HepG2 (cell line): Measurements from ENCODE around the gene RAMP3. TPM values are rescaled to one million over a fixed set of nuclear protein-coding genes. Genes with fewer than 3 reads are reported as not detected.

Source experiments
- AFF4 ChIP-seq: sonication (generic); formaldehyde crosslinking; IDR thresholded peaks from 2 replicates; pipeline ENCODE4 v1.4.0; 2020; ENCODE audit warnings: missing genetic modification reagents
- ATF1 ChIP-seq: IDR thresholded peaks from 2 replicates; pipeline ENCODE4 v1.6.1; 2016; ENCODE audit warnings: mild to moderate bottlenecking, control low read depth
- HNRNPL ChIP-seq: fragments of 200-400 bp; formaldehyde crosslinking; IDR thresholded peaks from 2 replicates; pipeline ENCODE4 v1.6.1; 2017; ENCODE audit warnings: mild to moderate bottlenecking, low read depth, low read length
- KLF6 ChIP-seq: IDR thresholded peaks from 2 replicates; pipeline ENCODE4 v1.8.0; 2016; ENCODE audit warnings: missing biosample characterization, missing genetic modification reagents
- MTA3 ChIP-seq: sonication (generic); formaldehyde crosslinking; IDR thresholded peaks from 2 replicates; pipeline ENCODE4 v1.4.0; 2020; ENCODE audit warnings: missing genetic modification reagents
- NR2C2 ChIP-seq: sonication (generic); formaldehyde crosslinking; IDR thresholded peaks from 2 replicates; pipeline ENCODE4 v1.4.0; 2020; ENCODE audit warnings: missing genetic modification reagents, mild to moderate bottlenecking, moderate library complexity, borderline replicate concordance
- SMC3 ChIP-seq: IDR thresholded peaks from 2 replicates; pipeline ENCODE4 v1.6.1; 2011; ENCODE audit warnings: low read length, improper control_type of control experiment
- SOX13 ChIP-seq, 3 experiments: fragments of 450-650 bp in 1 of 3; sonication (generic) in 1 of 3; formaldehyde crosslinking in 1 of 3; IDR thresholded peaks in 2 of 3; conservative IDR thresholded peaks in 1 of 3; 2 replicates each; pipeline versions ENCODE4 v1.5.0 to v1.6.1; 2016 to 2020; ENCODE audit warnings: antibody characterized with exemption in 1 of 3, mild to moderate bottlenecking in 1 of 3, missing compliant biosample characterization in 1 of 3, missing genetic modification reagents in 1 of 3, moderate library complexity in 1 of 3
- ZBTB1 ChIP-seq: sonication (generic); formaldehyde crosslinking; IDR thresholded peaks from 2 replicates; pipeline ENCODE4 v1.4.0; 2020; ENCODE audit warnings: missing genetic modification reagents, borderline replicate concordance
- ZBTB20 ChIP-seq: sonication (generic); formaldehyde crosslinking; IDR thresholded peaks from 2 replicates; pipeline ENCODE4 v1.8.1; 2023; ENCODE audit warnings: missing genetic modification reagents, low read depth, mild to moderate bottlenecking, borderline replicate concordance
- ZFAT ChIP-seq: sonication (generic); formaldehyde crosslinking; conservative IDR thresholded peaks from 2 replicates; pipeline ENCODE4 v1.8.1; 2023; ENCODE audit warnings: missing genetic modification reagents, inconsistent platforms
- ZMAT5 ChIP-seq: sonication (generic); formaldehyde crosslinking; IDR thresholded peaks from 2 replicates; pipeline ENCODE4 v1.5.0; 2020; ENCODE audit warnings: mild to moderate bottlenecking, low read depth, missing genetic modification reagents, borderline replicate concordance
- ZNF460 ChIP-seq: sonication (generic); formaldehyde crosslinking; IDR thresholded peaks from 2 replicates; pipeline ENCODE4 v1.5.1; 2020; ENCODE audit warnings: missing genetic modification reagents, mild to moderate bottlenecking, borderline replicate concordance
- ZNF563 ChIP-seq: sonication (generic); formaldehyde crosslinking; IDR thresholded peaks from 2 replicates; pipeline ENCODE4 v1.8.0; 2022; ENCODE audit warnings: mild to moderate bottlenecking, moderate library complexity, missing genetic modification reagents
- ZNF674 ChIP-seq: sonication (generic); formaldehyde crosslinking; IDR thresholded peaks from 2 replicates; pipeline ENCODE4 v1.5.0; 2020; ENCODE audit warnings: low read depth, mild to moderate bottlenecking, missing genetic modification reagents
- ZNF746 ChIP-seq: sonication (generic); formaldehyde crosslinking; IDR thresholded peaks from 2 replicates; pipeline ENCODE4 v1.8.0; 2022; ENCODE audit warnings: mild to moderate bottlenecking, missing genetic modification reagents
- ZNF747 ChIP-seq: sonication (generic); formaldehyde crosslinking; IDR thresholded peaks from 2 replicates; pipeline ENCODE4 v1.8.1; 2023; ENCODE audit warnings: missing genetic modification reagents, mild to moderate bottlenecking, borderline replicate concordance
- ZNF781 ChIP-seq: sonication (generic); formaldehyde crosslinking; IDR thresholded peaks from 2 replicates; pipeline ENCODE4 v1.5.1; 2020; ENCODE audit warnings: borderline replicate concordance, mild to moderate bottlenecking, missing genetic modification reagents; ENCODE audit errors: not compliant biosample characterization
- polyA plus RNA-seq, 8 experiments: library from polyadenylated mRNA; depleted of rRNA in 3 of 8; stranded (reverse) in 7 of 8; unstranded in 1 of 8; fragments of >200 nt; fragmentation: Illumina TruSeq in 4 of 8; extraction: Trizol in 4 of 8; gene quantifications; 2 replicates each; pipeline versions ENCODE4 v1.2.1 to v1.2.3, GENCODE V29; 2011 to 2016; ENCODE audit warnings: low read depth in 4 of 8, missing spikeins in 1 of 8, mixed read lengths in 1 of 8; ENCODE audit not compliant: insufficient read depth in 1 of 8
- total RNA-seq, 5 experiments: library from RNA; depleted of rRNA; stranded (reverse); fragments of >200 nt; fragmentation: Illumina TruSeq; extraction: Trizol; gene quantifications; 2 replicates each; pipeline ENCODE4 v1.2.3, GENCODE V29; 2016; ENCODE audit warnings: low read depth in 1 of 5
- TF ChIP-seq, protein P1 (sequence below): sonication (generic); formaldehyde crosslinking; IDR thresholded peaks from 2 replicates; pipeline ENCODE4 v1.8.0; 2022; ENCODE audit warnings: missing genetic modification reagents, mild to moderate bottlenecking, inconsistent platforms, borderline replicate concordance
- TF ChIP-seq, protein P2 (sequence below): sonication (generic); formaldehyde crosslinking; IDR thresholded peaks from 2 replicates; pipeline ENCODE4 v1.5.0; 2020; ENCODE audit warnings: mild to moderate bottlenecking, missing genetic modification reagents, borderline replicate concordance

RAMP3 gene
- total and polyA plus RNA-seq, 2 of the 13 experiments (the other 11 are each of a cell fraction or from before 2014, with no cell fraction given): not detected

- TF ChIP-seq HNRNPL: peak; percentile 65; the same call in 1 of the 2 replicates
- TF ChIP-seq, protein P1, sequence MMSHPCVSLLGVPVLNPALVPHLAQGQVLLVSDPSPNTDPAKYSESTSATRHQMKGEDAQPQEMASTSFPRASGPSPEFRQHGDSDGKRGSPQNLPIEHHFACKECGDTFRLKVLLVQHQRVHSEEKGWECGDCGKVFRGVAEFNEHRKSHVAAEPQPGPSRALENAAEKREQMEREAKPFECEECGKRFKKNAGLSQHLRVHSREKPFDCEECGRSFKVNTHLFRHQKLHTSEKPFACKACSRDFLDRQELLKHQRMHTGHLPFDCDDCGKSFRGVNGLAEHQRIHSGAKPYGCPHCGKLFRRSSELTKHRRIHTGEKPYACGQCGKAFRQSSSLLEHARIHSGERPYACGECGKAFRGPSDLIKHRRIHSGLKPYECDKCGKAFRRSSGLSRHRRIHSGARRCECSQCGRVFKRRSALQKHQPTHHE: peak; percentile 98; the same call in 1 of the 2 replicates
- TF ChIP-seq ZNF746 (CRISPR knock-in tag): no peak
- TF ChIP-seq ZNF460 (CRISPR knock-in tag): no peak; the same call in 1 of the 2 replicates
- TF ChIP-seq AFF4 (CRISPR knock-in tag): peak; percentile 84; the same call in 1 of the 2 replicates
- peak; percentile 86 for TF ChIP-seq ZNF563
- TF ChIP-seq NR2C2 (CRISPR knock-in tag): peak; percentile 93
- no peak for TF ChIP-seq MTA3 (CRISPR knock-in tag)
- no peak for TF ChIP-seq ZMAT5 (CRISPR knock-in tag)
- TF ChIP-seq ATF1: peak; percentile 99
- peak; percentile 79; the same call in 1 of the 2 replicates for TF ChIP-seq ZBTB20 (CRISPR knock-in tag)
- peak; percentile 75 for TF ChIP-seq ZNF781 (CRISPR knock-in tag)
- TF ChIP-seq SMC3: no peak
- TF ChIP-seq ZBTB1 (CRISPR knock-in tag): no peak
- peak; percentile 91 for TF ChIP-seq KLF6 (CRISPR knock-in tag)
- TF ChIP-seq ZNF747 (CRISPR knock-in tag): peak; percentile 98
- TF ChIP-seq, protein P2, sequence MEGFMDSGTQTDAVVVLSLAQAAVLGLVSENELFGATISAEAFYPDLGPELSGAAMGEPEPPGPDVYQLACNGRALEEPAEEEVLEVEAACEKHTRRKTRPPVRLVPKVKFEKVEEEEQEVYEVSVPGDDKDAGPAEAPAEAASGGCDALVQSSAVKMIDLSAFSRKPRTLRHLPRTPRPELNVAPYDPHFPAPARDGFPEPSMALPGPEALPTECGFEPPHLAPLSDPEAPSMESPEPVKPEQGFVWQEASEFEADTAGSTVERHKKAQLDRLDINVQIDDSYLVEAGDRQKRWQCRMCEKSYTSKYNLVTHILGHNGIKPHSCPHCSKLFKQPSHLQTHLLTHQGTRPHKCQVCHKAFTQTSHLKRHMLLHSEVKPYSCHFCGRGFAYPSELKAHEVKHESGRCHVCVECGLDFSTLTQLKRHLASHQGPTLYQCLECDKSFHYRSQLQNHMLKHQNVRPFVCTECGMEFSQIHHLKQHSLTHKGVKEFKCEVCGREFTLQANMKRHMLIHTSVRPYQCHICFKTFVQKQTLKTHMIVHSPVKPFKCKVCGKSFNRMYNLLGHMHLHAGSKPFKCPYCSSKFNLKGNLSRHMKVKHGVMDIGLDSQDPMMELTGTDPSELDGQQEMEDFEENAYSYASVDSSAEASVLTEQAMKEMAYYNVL (CRISPR knock-in tag): peak; percentile 69; the same call in 1 of the 2 replicates
- TF ChIP-seq SOX13 (IDR thresholded peaks at IDR 0.05): no peak
- 0 out of 4 replicates have a peak, but pooled peaks of 1 of the 2 experiments have one; percentile 30 for TF ChIP-seq SOX13 (CRISPR knock-in tag; conservative IDR thresholded peaks at IDR 0.05 in 1 of 2, IDR thresholded peaks at IDR 0.05 in 1 of 2)
- 0 out of 2 replicates have a peak, but pooled peaks have one; percentile 48 for TF ChIP-seq ZFAT (CRISPR knock-in tag)
- 0 out of 2 replicates have a peak, but pooled peaks have one; percentile 66 for TF ChIP-seq ZNF674 (CRISPR knock-in tag)
These were observed 46.0 kb upstream of the RAMP3 start, which contains the start of gene TBRG4 (continued) for GRCh38 chr7:45111298-45112223.
